Naive thymus-derived CD4-positive, alpha-beta T cell (primary cell): ENCODE measurements around the gene TUB. TPM values are rescaled to one million over a fixed set of nuclear protein-coding genes. Genes with fewer than 3 reads are reported as not detected.

Experiments
- ATAC-seq: fragments of 150-1000 bp; cut with Tn5 transposase; 2 replicates; pipeline ENCODE4 v1.10.0; 2021; ENCODE audit warnings: mild to moderate bottlenecking, moderate library complexity
- CTCF ChIA-PET: fragments of 350-600 bp; sonication (Branson Sonifier 250); formaldehyde crosslinking; loops from one replicate; lab custom pipeline; 2021; ENCODE audit warnings: antibody characterized with exemption; lab: Charles Lee
- POLR2A ChIA-PET: fragments of 350-600 bp; sonication (Branson Sonifier 250); formaldehyde crosslinking; loops from one replicate; lab custom pipeline; 2021; ENCODE audit warnings: antibody characterized with exemption, inconsistent platforms; lab: Charles Lee
- DNase-seq, 9 donors: peaks; one replicate each; pipeline versions ENCODE4 v3.0.0 to v3.0.0-alpha.2; 2020 to 2022; ENCODE audit warnings: mixed read lengths in 1 of 9
- H3K27ac ChIP-seq: one replicate; pipeline ENCODE4 v1.7.0; 2013; ENCODE audit warnings: mild to moderate bottlenecking, low read depth, low read length, moderate library complexity
- H3K27me3 ChIP-seq, 2 donors: one replicate each; pipeline ENCODE4 v1.7.0; 2013; ENCODE audit warnings: low read length in 2 of 2, mild to moderate bottlenecking in 2 of 2, moderate library complexity in 2 of 2; ENCODE audit not compliant: control insufficient read depth in 2 of 2, insufficient read depth in 2 of 2
- H3K36me3 ChIP-seq, 3 experiments: 1 replicate in 2 of 3; 2 replicates in 1 of 3; pipeline ENCODE4 v1.7.0; 2013; ENCODE audit warnings: low read length in 3 of 3, mild to moderate bottlenecking in 3 of 3, moderate library complexity in 1 of 3; ENCODE audit not compliant: insufficient read depth in 3 of 3, control insufficient read depth in 2 of 3
- H3K4me1 ChIP-seq, 2 donors: one replicate each; pipeline ENCODE4 v1.7.0; 2013; ENCODE audit warnings: low read length in 2 of 2, mild to moderate bottlenecking in 2 of 2, moderate library complexity in 1 of 2; ENCODE audit not compliant: control insufficient read depth in 2 of 2, insufficient read depth in 2 of 2
- H3K4me3 ChIP-seq: 2 replicates; pipeline ENCODE4 v1.7.0; 2013; ENCODE audit warnings: mild to moderate bottlenecking, low read length
- H3K9me3 ChIP-seq, 3 experiments: 1 replicate in 2 of 3; 2 replicates in 1 of 3; pipeline ENCODE4 v1.7.0; 2013; ENCODE audit warnings: low read length in 3 of 3; ENCODE audit not compliant: control insufficient read depth in 2 of 3
- H3K27ac Mint-ChIP-seq, 9 donors: one replicate each; pipeline ENCODE4 v1.8.0; 2020 to 2022; ENCODE audit warnings: mixed read lengths in 9 of 9, mild to moderate bottlenecking in 8 of 9, moderate library complexity in 5 of 9, inconsistent platforms in 2 of 9
- H3K27me3 Mint-ChIP-seq, 5 donors: one replicate each; pipeline ENCODE4 v1.8.0; 2021 to 2022; ENCODE audit warnings: mixed read lengths in 5 of 5, mild to moderate bottlenecking in 1 of 5
- H3K36me3 Mint-ChIP-seq, 5 donors: one replicate each; pipeline ENCODE4 v1.8.0; 2020 to 2022; ENCODE audit warnings: mixed read lengths in 5 of 5, mild to moderate bottlenecking in 3 of 5, inconsistent platforms in 1 of 5
- H3K4me1 Mint-ChIP-seq, 7 donors: one replicate each; pipeline ENCODE4 v1.8.0; 2020 to 2022; ENCODE audit warnings: mixed read lengths in 7 of 7, mild to moderate bottlenecking in 3 of 7, inconsistent platforms in 1 of 7
- H3K4me3 Mint-ChIP-seq, 10 donors: one replicate each; pipeline ENCODE4 v1.8.0; 2020 to 2022; ENCODE audit warnings: mild to moderate bottlenecking in 10 of 10, mixed read lengths in 10 of 10, moderate library complexity in 6 of 10, inconsistent platforms in 2 of 10
- H3K9me3 Mint-ChIP-seq, 11 donors: one replicate each; pipeline ENCODE4 v1.8.0; 2020 to 2022; ENCODE audit warnings: mixed read lengths in 11 of 11, mild to moderate bottlenecking in 4 of 11, inconsistent platforms in 1 of 11, moderate library complexity in 1 of 11
- intact Hi-C, 2 donors: fragments of 100-400 bp; cut with micrococcal nuclease; formaldehyde crosslinking; loops; one replicate each; pipeline ENCODE4 v1.15.1; 2023
- polyA plus RNA-seq, 2 donors: library from polyadenylated mRNA; unstranded; fragments of 300-500 nt; fragmentation: Illumina TruSeq; gene quantifications; one replicate each; pipeline ENCODE4 v1.2.3, GENCODE V29; 2021
- total RNA-seq, 6 experiments: library from RNA in 5 of 6; stranded (reverse) in 5 of 6; gene quantifications; 1 replicate in 5 of 6; 2 replicates in 1 of 6; pipeline ENCODE4 v1.2.3 and lab custom pipeline; 2021 to 2026

TUB gene
- total and polyA plus RNA-seq, 7 experiments from 2014 or later, result 0.05 to 0.12 (median 0.06) TPM; not detected in 3

GRCh38 chr11:8034106-8034585 lies 46.9 kb upstream of the TUB start:
- intact Hi-C loops, result no loop called here
- no peak overlapping the region for H3K27ac Mint-ChIP-seq
- Histone ChIP-seq H3K4me1 (no peaks in the 10 kb centered on the region), H3K9me3 (no peaks in the 10 kb centered on the region), H3K27ac (no peak overlapping the region), H3K4me3 (no peak overlapping the region), H3K36me3 (no peaks in the 10 kb centered on the region), H3K27me3 (peaks cover 0 to 5% of the 10 kb centered on the region in 2 donors)
- no peaks in the 10 kb centered on the region for H3K9me3 Mint-ChIP-seq
- ChIA-PET POLR2A (no interaction called here), CTCF (interaction anchor here (0.8 to 3.2 kb wide), 3 partner anchors 10 to 65 kb away, joined by 3 to 36 read pairs (median 4); no protein-coding TSS in a partner anchor)
- H3K4me1 Mint-ChIP-seq, result peaks cover 0 to 8% (median 5%) of the 10 kb centered on the region in 7 donors
- ATAC-seq (no peak), DNase-seq (no peak)
- no peak overlapping the region for H3K4me3 Mint-ChIP-seq
- H3K27me3 Mint-ChIP-seq, result peaks cover 5 to 43% (median 31%) of the 10 kb centered on the region in 5 donors
- no peaks in the 10 kb centered on the region for H3K36me3 Mint-ChIP-seq

GRCh38 chr11:8034604-8035190 lies 46.3 kb upstream of the TUB start:
- intact Hi-C loops, result no loop called here

GRCh38 chr11:8035200-8035855 lies 45.7 kb upstream of the TUB start:
- ChIA-PET CTCF (interaction anchor here (3.2 kb wide), 1 partner anchor 64 kb away, joined by 36 read pairs; no protein-coding TSS in a partner anchor), POLR2A (no interaction called here)
- no peaks in the 10 kb centered on the region for H3K36me3 Mint-ChIP-seq
- no peak overlapping the region for H3K27ac ChIP-seq
- no peaks in the 10 kb centered on the region for H3K36me3 ChIP-seq
- H3K27ac Mint-ChIP-seq, result no peak overlapping the region
- peaks cover 0 to 8% (median 5%) of the 10 kb centered on the region in 7 donors for H3K4me1 Mint-ChIP-seq
- H3K9me3 ChIP-seq, result no peaks in the 10 kb centered on the region
- no peak overlapping the region for H3K4me3 ChIP-seq
- no peak overlapping the region for H3K4me3 Mint-ChIP-seq
- no peaks in the 10 kb centered on the region for H3K4me1 ChIP-seq
- DNase-seq (no peak), ATAC-seq (no peak)
- intact Hi-C loops, result no loop called here
- peaks cover 0 to 1% (median 0%) of the 10 kb centered on the region in 11 donors for H3K9me3 Mint-ChIP-seq
- peaks cover 5 to 33% (median 31%) of the 10 kb centered on the region in 5 donors for H3K27me3 Mint-ChIP-seq
- H3K27me3 ChIP-seq, result peaks cover 0 to 5% of the 10 kb centered on the region in 2 donors

More at GRCh38 chr11:8034604-8035190, 46.3 kb upstream of the TUB start:
- Histone ChIP-seq H3K9me3 (no peaks in the 10 kb centered on the region), H3K27me3 (peaks cover 0 to 5% of the 10 kb centered on the region in 2 donors), H3K27ac (no peak overlapping the region), H3K4me1 (no peaks in the 10 kb centered on the region), H3K36me3 (no peaks in the 10 kb centered on the region), H3K4me3 (no peak overlapping the region)
- H3K9me3 Mint-ChIP-seq, result peaks cover 0 to 1% (median 0%) of the 10 kb centered on the region in 11 donors
- POLR2A ChIA-PET, result no interaction called here
- ATAC-seq (no peak), DNase-seq (no peak)
- H3K36me3 Mint-ChIP-seq, result no peaks in the 10 kb centered on the region
- H3K4me3 Mint-ChIP-seq, result no peak overlapping the region
- peaks cover 0 to 8% (median 5%) of the 10 kb centered on the region in 7 donors for H3K4me1 Mint-ChIP-seq
- no peak overlapping the region for H3K27ac Mint-ChIP-seq
- peaks cover 5 to 38% (median 31%) of the 10 kb centered on the region in 5 donors for H3K27me3 Mint-ChIP-seq
- CTCF ChIA-PET, result interaction anchor here (3.2 kb wide), 1 partner anchor 65 kb away, joined by 36 read pairs; no protein-coding TSS in a partner anchor

GRCh38 chr11:8036002-8036802 lies 44.8 kb upstream of the TUB start:
- Mint-ChIP-seq H3K27ac (no peak overlapping the region), H3K4me1 (peaks cover 0 to 8% (median 5%) of the 10 kb centered on the region in 7 donors), H3K36me3 (no peaks in the 10 kb centered on the region), H3K4me3 (no peak overlapping the region), H3K27me3 (peaks cover 5 to 24% (median 23%) of the 10 kb centered on the region in 5 donors), H3K9me3 (peaks cover 0 to 1% (median 0%) of the 10 kb centered on the region in 11 donors)
- Histone ChIP-seq H3K27ac (no peak overlapping the region), H3K4me3 (no peak overlapping the region), H3K27me3 (peaks cover 0 to 5% of the 10 kb centered on the region in 2 donors), H3K36me3 (no peaks in the 10 kb centered on the region), H3K9me3 (no peaks in the 10 kb centered on the region), H3K4me1 (no peaks in the 10 kb centered on the region)
- POLR2A ChIA-PET, result no interaction called here
- ATAC-seq (no peak), DNase-seq (no peak)
- intact Hi-C loops, result no loop called here
- CTCF ChIA-PET, result interaction anchor here (1.2 kb wide), 1 partner anchor 29 kb away, joined by 3 read pairs; no protein-coding TSS in a partner anchor

- ChIA-PET CTCF (interaction anchor here (1.2 kb wide), 1 partner anchor 30 kb away, joined by 3 read pairs; no protein-coding TSS in a partner anchor), POLR2A (no interaction called here)
- intact Hi-C loops, result no loop called here
These were observed 44.0 kb upstream of the TUB start for GRCh38 chr11:8036986-8037385.

GRCh38 chr11:8038393-8038792 lies 42.6 kb upstream of the TUB start:
- peaks cover 0 to 3% (median under 1%) of the 10 kb centered on the region in 7 donors for H3K4me1 Mint-ChIP-seq
- Histone ChIP-seq H3K9me3 (no peaks in the 10 kb centered on the region), H3K27me3 (no peaks in the 10 kb centered on the region), H3K4me3 (no peak overlapping the region), H3K36me3 (no peaks in the 10 kb centered on the region), H3K4me1 (no peaks in the 10 kb centered on the region), H3K27ac (no peak overlapping the region)
- H3K36me3 Mint-ChIP-seq, result peaks cover 0 to 4% (median 0%) of the 10 kb centered on the region in 5 donors
- peaks cover 6 to 26% (median 12%) of the 10 kb centered on the region in 5 donors for H3K27me3 Mint-ChIP-seq
- ChIA-PET CTCF (no interaction called here), POLR2A (no interaction called here)
- H3K9me3 Mint-ChIP-seq, result peaks cover 0 to 1% (median 0%) of the 10 kb centered on the region in 11 donors
- intact Hi-C loops, result no loop called here
- no peak for ATAC-seq
- H3K27ac Mint-ChIP-seq, result no peak overlapping the region
- DNase-seq, result no peak
- no peak overlapping the region for H3K4me3 Mint-ChIP-seq

More at GRCh38 chr11:8036986-8037385, 44.0 kb upstream of the TUB start:
- ATAC-seq (no peak), DNase-seq (no peak)
- H3K9me3 ChIP-seq, result no peaks in the 10 kb centered on the region
- Mint-ChIP-seq H3K27ac (no peak overlapping the region), H3K9me3 (peaks cover 0 to 1% (median 0%) of the 10 kb centered on the region in 11 donors), H3K4me3 (no peak overlapping the region), H3K36me3 (peaks cover 0 to 4% (median 0%) of the 10 kb centered on the region in 5 donors), H3K27me3 (peaks cover 9 to 27% (median 22%) of the 10 kb centered on the region in 5 donors), H3K4me1 (peaks cover 0 to 8% (median 5%) of the 10 kb centered on the region in 7 donors)
- peaks cover 0 to 5% of the 10 kb centered on the region in 2 donors for H3K27me3 ChIP-seq
- H3K27ac ChIP-seq, result no peak overlapping the region
- no peak overlapping the region for H3K4me3 ChIP-seq
- no peaks in the 10 kb centered on the region for H3K36me3 ChIP-seq
- no peaks in the 10 kb centered on the region for H3K4me1 ChIP-seq
